Astrocyte (in vitro differentiated cells and primary cell): ENCODE measurements around the gene CCSER2. TPM values are rescaled to one million over a fixed set of nuclear protein-coding genes. Genes with fewer than 3 reads are reported as not detected.

Experiments used
- DNase-seq: peaks from one replicate; pipeline ENCODE4 v3.0.0-alpha.2; 2010; ENCODE audit warnings: low read depth
- FAIRE-seq: peaks from 2 replicates; lab custom pipeline; 2011; peaks lifted over from hg19 to GRCh38; lab: Jason Lieb, UNC
- H2AFZ ChIP-seq: 2 replicates; pipeline ENCODE4 v1.6.0; 2012; ENCODE audit warnings: low read depth, low read length, inconsistent platforms
- H3K27ac ChIP-seq: 2 replicates; pipeline ENCODE4 v1.5.1; 2011; ENCODE audit warnings: low read depth, low read length, inconsistent platforms
- H3K27me3 ChIP-seq: 2 replicates; pipeline ENCODE4 v1.6.0; 2011; ENCODE audit warnings: low read length, inconsistent platforms; ENCODE audit not compliant: insufficient read depth
- H3K36me3 ChIP-seq: 2 replicates; pipeline ENCODE4 v1.5.1; 2011; ENCODE audit warnings: low read length, inconsistent platforms; ENCODE audit not compliant: insufficient read depth
- H3K4me1 ChIP-seq: 2 replicates; pipeline ENCODE4 v1.5.1; 2011; ENCODE audit warnings: low read length, inconsistent platforms; ENCODE audit not compliant: insufficient read depth
- H3K4me2 ChIP-seq: 2 replicates; pipeline ENCODE4 v1.6.0; 2012; ENCODE audit warnings: low read length, inconsistent platforms
- H3K4me3 ChIP-seq: 2 replicates; pipeline ENCODE4 v1.5.1; 2011; ENCODE audit warnings: low read depth, mild to moderate bottlenecking, low read length, inconsistent platforms; ENCODE audit not compliant: insufficient read depth
- H3K79me2 ChIP-seq: 2 replicates; pipeline ENCODE4 v1.6.0; 2012; ENCODE audit warnings: mild to moderate bottlenecking, low read length, inconsistent platforms; ENCODE audit not compliant: insufficient read depth
- H3K9ac ChIP-seq: 2 replicates; pipeline ENCODE4 v1.6.0; 2012; ENCODE audit warnings: mild to moderate bottlenecking, low read length, inconsistent platforms
- H3K9me3 ChIP-seq: 2 replicates; pipeline ENCODE4 v1.5.1; 2012; ENCODE audit warnings: low read depth, mild to moderate bottlenecking, low read length, inconsistent platforms; ENCODE audit not compliant: insufficient read depth
- H4K20me1 ChIP-seq: 2 replicates; pipeline ENCODE4 v1.6.0; 2012; ENCODE audit warnings: low read length, inconsistent platforms; ENCODE audit not compliant: insufficient read depth
- H3K27ac Mint-ChIP-seq: one replicate; pipeline ENCODE4 v1.8.0; 2021; ENCODE audit warnings: mild to moderate bottlenecking, mixed read lengths; ENCODE audit not compliant: unreplicated experiment
- H3K27me3 Mint-ChIP-seq: one replicate; pipeline ENCODE4 v1.8.0; 2021; ENCODE audit warnings: low read depth, mixed read lengths; ENCODE audit not compliant: unreplicated experiment
- H3K36me3 Mint-ChIP-seq: one replicate; pipeline ENCODE4 v1.8.0; 2021; ENCODE audit warnings: low read depth, mixed read lengths; ENCODE audit not compliant: unreplicated experiment
- H3K4me1 Mint-ChIP-seq: one replicate; pipeline ENCODE4 v1.8.0; 2021; ENCODE audit warnings: low read depth, mixed read lengths; ENCODE audit not compliant: unreplicated experiment
- H3K4me3 Mint-ChIP-seq: one replicate; pipeline ENCODE4 v1.8.0; 2021; ENCODE audit warnings: mild to moderate bottlenecking, moderate library complexity, mixed read lengths; ENCODE audit not compliant: unreplicated experiment
- H3K9me3 Mint-ChIP-seq: one replicate; pipeline ENCODE4 v1.8.0; 2021; ENCODE audit warnings: mild to moderate bottlenecking, mixed read lengths; ENCODE audit not compliant: unreplicated experiment
- EZH2 ChIP-seq: IDR thresholded peaks from 2 replicates; pipeline ENCODE4 v1.6.1; 2012; ENCODE audit warnings: mild to moderate bottlenecking, low read length, inconsistent platforms; ENCODE audit not compliant: insufficient read depth
- total RNA-seq: library from RNA; stranded (reverse); gene quantifications from 2 replicates; pipeline ENCODE4 v1.2.1, GENCODE V29; 2021
- TF ChIP-seq, protein P1 (sequence below): IDR thresholded peaks from 2 replicates; pipeline ENCODE4 v1.5.1; 2011; ENCODE audit warnings: low read depth, mild to moderate bottlenecking, inconsistent platforms, low read length, moderate library complexity; ENCODE audit not compliant: insufficient read depth

The CCSER2 gene
- total RNA-seq, 1 donor from 2014 or later = 100 TPM

DNA sequence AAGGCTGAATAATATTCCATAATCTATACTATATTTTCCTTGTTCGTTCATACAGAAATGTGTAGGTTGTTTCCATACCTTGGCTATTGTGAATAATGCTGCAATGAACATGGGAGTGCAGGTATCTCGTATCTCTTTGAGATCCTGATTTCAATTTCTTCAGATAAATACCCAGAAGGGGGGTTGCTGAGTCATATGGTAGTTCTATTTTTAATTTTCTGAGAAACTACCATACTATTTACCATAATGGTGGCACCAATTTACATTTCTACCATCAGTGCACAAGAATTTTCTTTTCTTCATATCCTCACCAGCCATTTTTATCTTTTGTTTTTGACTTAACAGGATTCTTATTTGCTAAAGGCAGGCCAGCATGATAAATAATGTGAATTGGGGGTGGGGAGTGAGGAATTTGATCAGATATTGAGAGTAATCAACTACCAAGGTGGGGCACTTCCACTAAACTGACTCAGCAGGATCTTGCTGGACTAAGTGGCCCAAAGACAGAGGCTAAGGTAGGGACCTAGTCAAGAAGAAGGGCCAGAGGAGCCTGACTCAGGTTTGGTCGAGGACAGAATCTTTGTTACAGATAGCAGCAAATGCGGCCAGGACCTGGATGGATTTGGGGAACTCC lies 21.5 kb upstream of the CCSER2 start:
- H3K9ac ChIP-seq = no peak overlapping the region
- no peak overlapping the region for H3K4me3 ChIP-seq
- H3K4me2 ChIP-seq = no peak overlapping the region
- Mint-ChIP-seq H3K27me3 (peaks cover 2% of the 10 kb centered on the region), H3K9me3 (no peaks in the 10 kb centered on the region), H3K4me3 (no peak overlapping the region), H3K27ac (no peak overlapping the region), H3K36me3 (no peaks in the 10 kb centered on the region), H3K4me1 (peaks cover 21% of the 10 kb centered on the region)
- H3K9me3 ChIP-seq = no peaks in the 10 kb centered on the region
- H2AFZ ChIP-seq = no peak overlapping the region
- DNase-seq (no peak), FAIRE-seq (no peak)
- H3K36me3 ChIP-seq = no peaks in the 10 kb centered on the region
- TF ChIP-seq, protein P1, sequence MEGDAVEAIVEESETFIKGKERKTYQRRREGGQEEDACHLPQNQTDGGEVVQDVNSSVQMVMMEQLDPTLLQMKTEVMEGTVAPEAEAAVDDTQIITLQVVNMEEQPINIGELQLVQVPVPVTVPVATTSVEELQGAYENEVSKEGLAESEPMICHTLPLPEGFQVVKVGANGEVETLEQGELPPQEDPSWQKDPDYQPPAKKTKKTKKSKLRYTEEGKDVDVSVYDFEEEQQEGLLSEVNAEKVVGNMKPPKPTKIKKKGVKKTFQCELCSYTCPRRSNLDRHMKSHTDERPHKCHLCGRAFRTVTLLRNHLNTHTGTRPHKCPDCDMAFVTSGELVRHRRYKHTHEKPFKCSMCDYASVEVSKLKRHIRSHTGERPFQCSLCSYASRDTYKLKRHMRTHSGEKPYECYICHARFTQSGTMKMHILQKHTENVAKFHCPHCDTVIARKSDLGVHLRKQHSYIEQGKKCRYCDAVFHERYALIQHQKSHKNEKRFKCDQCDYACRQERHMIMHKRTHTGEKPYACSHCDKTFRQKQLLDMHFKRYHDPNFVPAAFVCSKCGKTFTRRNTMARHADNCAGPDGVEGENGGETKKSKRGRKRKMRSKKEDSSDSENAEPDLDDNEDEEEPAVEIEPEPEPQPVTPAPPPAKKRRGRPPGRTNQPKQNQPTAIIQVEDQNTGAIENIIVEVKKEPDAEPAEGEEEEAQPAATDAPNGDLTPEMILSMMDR = no peak
- TF ChIP-seq EZH2 = no peak
- H3K27me3 ChIP-seq = no peaks in the 10 kb centered on the region
- peaks cover 22% of the 10 kb centered on the region for H3K4me1 ChIP-seq
- no peak overlapping the region for H3K27ac ChIP-seq
- no peaks in the 10 kb centered on the region for H3K79me2 ChIP-seq
- no peaks in the 10 kb centered on the region for H4K20me1 ChIP-seq

DNA sequence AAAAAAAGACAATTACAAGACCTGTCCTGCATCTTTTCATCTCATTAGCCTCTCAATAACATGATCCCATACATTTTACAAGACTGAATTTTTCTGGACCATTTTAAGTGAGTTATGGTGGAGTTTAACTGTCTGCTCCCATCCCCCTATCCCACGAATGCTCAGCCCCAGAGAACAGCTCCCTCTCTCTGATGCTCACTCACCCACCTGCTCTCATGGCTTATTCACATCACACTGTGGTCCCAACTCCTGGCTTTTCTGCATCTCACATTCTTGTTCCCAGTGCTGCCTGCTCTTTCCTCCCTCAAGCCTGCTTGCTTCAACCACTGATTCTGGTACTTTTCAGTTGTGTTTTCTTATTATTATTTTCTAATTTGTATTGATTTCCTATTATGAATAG lies 20.4 kb upstream of the CCSER2 start:
- Histone ChIP-seq H4K20me1 (no peaks in the 10 kb centered on the region), H3K27ac (no peak overlapping the region), H3K27me3 (no peaks in the 10 kb centered on the region), H3K4me1 (peaks cover 22% of the 10 kb centered on the region), H3K9me3 (no peaks in the 10 kb centered on the region), H3K36me3 (no peaks in the 10 kb centered on the region), H3K79me2 (no peaks in the 10 kb centered on the region), H2AFZ (no peak overlapping the region), H3K9ac (no peak overlapping the region), H3K4me2 (no peak overlapping the region), H3K4me3 (no peak overlapping the region)
- DNase-seq = peak; percentile 8
- Mint-ChIP-seq H3K9me3 (peaks cover 3% of the 10 kb centered on the region), H3K27ac (peak overlapping the region; percentile 76), H3K27me3 (peaks cover 2% of the 10 kb centered on the region), H3K4me1 (peaks cover 19% of the 10 kb centered on the region), H3K36me3 (no peaks in the 10 kb centered on the region), H3K4me3 (no peak overlapping the region)
- no peak for FAIRE-seq
- TF ChIP-seq, protein P1 = no peak
- no peak for TF ChIP-seq EZH2
